Stimulated activated naive CD4-positive, alpha-beta T cell treated with Interleukin-2 at 50 U/mL for 16 hours (primary cell): Measurements from ENCODE around the gene CXCR4.

Source experiments
- DNase-seq: peaks from one replicate; lab custom pipeline; 2025; lab: John Stamatoyannopoulos, UW

CXCR4 gene

GRCh38 chr2:136131961-136132824, 14.2 kb upstream of the CXCR4 start:
- peak; percentile 70 for DNase-seq

GRCh38 chr2:136131484-136131960, 13.6 kb upstream of the CXCR4 start:
- DNase-seq, result no peak

- no peak for DNase-seq
Measured at GRCh38 chr2:136130511-136130910, 12.6 kb upstream of the CXCR4 start.

- DNase-seq, result no peak
Measured at GRCh38 chr2:136130045-136130444, 12.1 kb upstream of the CXCR4 start.

GRCh38 chr2:136129601-136130000, 11.7 kb upstream of the CXCR4 start:
- DNase-seq, result no peak

GRCh38 chr2:136128905-136129304, 11.0 kb upstream of the CXCR4 start:
- DNase-seq, result no peak

- DNase-seq, result no peak
Measured at GRCh38 chr2:136128366-136128765, 10.4 kb upstream of the CXCR4 start.

GRCh38 chr2:136127356-136127755, 9.4 kb upstream of the CXCR4 start:
- DNase-seq, result no peak

- no peak for DNase-seq
Measured at GRCh38 chr2:136126421-136126926, 8.5 kb upstream of the CXCR4 start.

- DNase-seq, result no peak
Measured at GRCh38 chr2:136126021-136126420, 8.1 kb upstream of the CXCR4 start.

GRCh38 chr2:136125236-136125635, 7.3 kb upstream of the CXCR4 start:
- no peak for DNase-seq

- DNase-seq, result no peak
Measured at GRCh38 chr2:136124805-136125204, 6.9 kb upstream of the CXCR4 start.

GRCh38 chr2:136122661-136123060, 4.7 kb upstream of the CXCR4 start:
- DNase-seq, result no peak

GRCh38 chr2:136121204-136121910, 3.4 kb upstream of the CXCR4 start:
- no peak for DNase-seq

- no peak for DNase-seq
Measured at GRCh38 chr2:136119717-136120675, 2.0 kb upstream of the CXCR4 start.

GRCh38 chr2:136118819-136119716, 1.1 kb upstream of the CXCR4 start:
- DNase-seq, result peak; percentile 77

- peak; percentile 38 for DNase-seq
Measured at GRCh38 chr2:136117391-136117841, 533 bp downstream of the CXCR4 start.

GRCh38 chr2:136116813-136117390, 1.0 kb downstream of the CXCR4 start:
- DNase-seq, result peak; percentile 55

- peak; percentile 60 for DNase-seq
Measured at GRCh38 chr2:136116151-136116812, 1.7 kb downstream of the CXCR4 start.
